HG02759 (cell line): ENCODE data around the gene KCNK5.

Experiments
- ATAC-seq: cut with Tn5 transposase; IDR thresholded peaks from one replicate; pipeline ENCODE4 v1.9.1; 2021; ENCODE audit warnings: mild to moderate bottlenecking, moderate library complexity; ENCODE audit not compliant: unreplicated experiment

The KCNK5 gene

DNA sequence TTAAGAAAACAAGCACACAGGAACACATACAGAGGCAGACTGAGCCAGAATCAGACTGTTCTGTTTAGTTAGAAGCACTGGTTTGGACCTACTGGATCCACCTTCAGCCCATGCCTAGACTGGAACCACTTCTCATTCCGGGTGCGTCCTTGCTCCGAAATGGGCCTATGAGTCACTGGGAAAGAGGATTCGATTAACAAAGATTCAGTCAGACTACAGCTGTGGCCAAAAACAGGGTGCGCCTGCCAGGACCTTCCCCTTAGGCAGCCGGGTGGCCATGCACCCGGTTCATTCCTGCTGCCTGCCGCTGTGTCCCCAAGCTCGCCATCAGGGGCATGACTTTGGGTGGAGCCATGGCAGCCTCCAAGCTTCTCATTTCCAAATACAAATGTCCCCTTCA, 14.5 kb upstream of the KCNK5 start:
- ATAC-seq = no peak

DNA sequence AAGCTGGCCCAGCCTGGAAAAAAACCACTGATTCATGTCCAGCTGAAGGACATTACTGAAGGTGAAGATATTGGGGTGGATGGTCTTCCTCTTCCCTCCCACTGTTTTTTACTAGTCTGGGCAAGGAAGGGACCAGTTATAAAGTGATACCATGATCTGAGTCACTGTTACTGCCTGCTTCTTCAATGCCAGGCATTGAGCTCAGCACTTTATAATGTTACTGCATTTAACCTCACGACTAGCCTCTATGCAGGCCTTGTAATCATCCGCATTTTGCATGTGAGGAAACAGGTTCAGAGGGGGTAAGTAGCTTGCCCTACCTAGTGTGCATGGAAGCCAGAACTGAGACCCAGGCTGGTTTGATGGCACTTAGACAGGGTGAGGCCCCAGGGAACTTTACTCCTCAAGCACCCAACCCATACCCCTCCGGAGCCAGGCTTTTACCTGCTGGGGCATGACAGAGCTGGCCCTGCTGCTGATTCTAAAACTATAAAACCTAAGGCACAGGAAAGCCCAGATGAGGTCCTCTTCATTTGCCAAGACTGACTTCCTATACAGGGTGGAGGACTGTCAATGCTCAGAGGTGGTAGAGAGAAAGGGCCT, 11.0 kb upstream of the KCNK5 start:
- ATAC-seq = no peak

DNA sequence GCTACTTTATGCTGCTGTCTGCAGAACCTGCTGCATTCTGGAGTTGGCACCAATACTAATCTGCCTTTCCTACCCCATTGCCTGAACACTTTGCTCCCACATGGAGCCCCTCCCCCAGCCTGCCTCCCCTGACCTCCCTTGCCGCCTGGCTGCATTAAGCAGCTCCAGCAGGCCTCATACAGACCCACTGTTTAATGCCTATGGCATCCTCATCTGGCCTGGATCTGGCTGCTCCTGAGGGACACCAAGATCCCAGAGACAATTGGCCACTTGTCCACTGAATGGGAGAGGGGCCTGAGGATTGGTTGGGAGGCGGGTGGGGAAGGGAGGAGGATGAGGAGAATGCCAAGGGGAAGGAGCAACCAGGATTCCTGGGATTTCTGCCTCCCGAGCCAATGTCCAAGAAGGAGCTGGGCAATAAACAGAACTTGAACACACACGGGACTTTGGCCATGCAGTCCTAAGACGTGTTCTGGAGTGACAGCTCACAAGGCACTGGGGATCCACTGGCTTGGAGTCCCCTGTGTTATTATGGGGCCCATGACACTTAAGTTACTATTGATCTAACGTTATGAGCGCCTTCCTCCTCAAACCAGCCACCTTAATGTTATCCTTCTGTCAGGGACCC, 10.4 kb upstream of the KCNK5 start:
- ATAC-seq = no peak

- no peak for ATAC-seq
These were observed 7.5 kb upstream of the KCNK5 start for GRCh38 chr6:39236742-39237141.

GRCh38 chr6:39233333-39233732, 4.1 kb upstream of the KCNK5 start:
- no peak for ATAC-seq

GRCh38 chr6:39231521-39232243, 2.4 kb upstream of the KCNK5 start:
- no peak for ATAC-seq

DNA sequence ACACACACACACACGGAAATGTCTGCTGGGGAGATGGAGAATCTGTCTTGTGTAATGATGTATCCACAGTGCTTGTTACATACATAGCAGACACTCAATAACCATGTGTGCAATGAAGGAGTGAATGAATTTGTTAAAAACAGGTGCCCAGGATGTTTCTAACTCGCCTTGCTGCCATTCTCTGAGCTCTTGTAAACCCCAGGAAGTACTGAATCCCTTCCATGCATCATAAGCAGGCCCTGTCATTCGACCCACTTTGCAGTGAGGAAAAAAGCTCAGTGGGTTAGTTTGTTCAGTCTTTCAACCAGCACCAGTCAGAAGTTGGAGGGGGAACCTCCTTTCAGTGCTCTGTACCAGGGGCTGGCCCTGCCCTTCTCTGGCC, 1.4 kb upstream of the KCNK5 start:
- no peak for ATAC-seq

DNA sequence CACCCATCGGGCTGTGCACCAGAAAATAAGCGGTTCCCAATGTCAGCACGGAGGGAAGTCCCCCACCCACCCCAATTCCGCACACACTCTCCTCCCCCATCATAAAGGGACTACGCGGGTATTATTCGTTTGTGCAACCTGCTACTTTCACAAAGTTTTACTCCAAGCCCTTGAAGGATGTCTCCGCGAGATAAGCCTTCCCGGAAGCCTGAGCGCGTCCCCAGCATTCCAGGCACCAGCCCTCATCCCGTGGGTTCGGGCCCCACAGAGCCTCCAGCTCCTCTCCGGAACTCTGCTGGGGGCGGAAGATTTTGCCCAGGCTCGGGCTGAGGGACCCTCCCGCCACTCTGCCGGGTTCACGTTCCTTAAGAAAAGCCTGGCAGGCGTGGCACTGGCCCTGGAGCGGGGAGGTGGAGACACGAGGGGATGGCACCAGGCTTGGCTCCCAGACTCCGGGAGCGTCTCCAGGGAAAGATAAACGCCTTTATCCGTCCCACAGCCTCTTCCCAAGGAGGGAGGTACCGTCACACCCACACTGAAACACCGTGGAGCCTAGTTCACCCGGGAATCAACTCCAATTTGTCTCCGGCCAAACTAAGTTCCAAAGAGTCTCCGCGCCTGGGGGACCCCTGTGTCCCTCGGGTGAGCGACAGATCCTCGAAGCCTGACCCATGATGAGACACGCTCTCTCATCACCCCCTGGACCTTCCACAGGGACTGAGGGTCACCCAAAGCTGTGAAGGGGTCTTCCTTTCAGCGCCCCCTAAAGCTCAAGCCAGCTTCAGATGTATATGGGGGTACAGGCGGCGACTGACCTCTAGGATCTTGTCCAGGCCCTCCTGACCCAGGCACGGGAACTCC, 934 bp downstream of the KCNK5 start:
- ATAC-seq = no peak

- no peak for ATAC-seq
These were observed 1.8 kb downstream of the KCNK5 start for GRCh38 chr6:39227476-39227875.

DNA sequence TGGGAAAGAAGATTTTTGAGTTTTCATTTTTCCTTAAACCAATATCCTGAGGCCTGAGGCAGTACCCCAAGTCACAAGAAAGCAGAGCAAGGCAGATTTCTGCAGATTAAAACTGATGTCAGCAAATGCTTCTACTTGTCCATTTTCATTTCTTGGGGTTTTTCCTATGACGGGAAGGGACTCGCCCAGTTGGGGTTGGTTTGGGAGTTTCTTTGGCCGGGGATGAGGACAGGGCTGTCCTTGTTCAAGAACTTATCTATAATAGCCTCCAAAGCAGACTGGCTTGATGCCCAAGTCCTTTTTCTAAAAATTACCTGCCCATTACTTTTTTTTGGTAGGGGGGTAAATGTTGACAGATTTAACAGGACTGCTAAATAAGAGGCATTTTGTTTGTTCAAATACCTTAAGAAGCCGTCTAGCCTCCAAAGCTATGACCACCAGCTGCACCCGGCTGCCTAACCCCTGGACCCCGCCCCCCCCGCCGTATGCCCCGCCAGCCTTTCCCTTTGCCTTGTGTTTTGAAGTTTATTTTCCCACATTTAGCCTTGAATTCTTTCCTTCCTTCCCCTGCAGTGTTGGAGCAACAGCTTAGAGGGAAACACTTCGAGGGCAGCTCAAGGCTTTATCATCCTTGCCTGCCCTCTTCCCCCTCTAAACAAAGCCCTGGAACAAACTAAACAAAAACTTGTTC, 2.5 kb downstream of the KCNK5 start:
- ATAC-seq = no peak

- no peak for ATAC-seq
These were observed 3.3 kb downstream of the KCNK5 start for GRCh38 chr6:39225946-39226437.

DNA sequence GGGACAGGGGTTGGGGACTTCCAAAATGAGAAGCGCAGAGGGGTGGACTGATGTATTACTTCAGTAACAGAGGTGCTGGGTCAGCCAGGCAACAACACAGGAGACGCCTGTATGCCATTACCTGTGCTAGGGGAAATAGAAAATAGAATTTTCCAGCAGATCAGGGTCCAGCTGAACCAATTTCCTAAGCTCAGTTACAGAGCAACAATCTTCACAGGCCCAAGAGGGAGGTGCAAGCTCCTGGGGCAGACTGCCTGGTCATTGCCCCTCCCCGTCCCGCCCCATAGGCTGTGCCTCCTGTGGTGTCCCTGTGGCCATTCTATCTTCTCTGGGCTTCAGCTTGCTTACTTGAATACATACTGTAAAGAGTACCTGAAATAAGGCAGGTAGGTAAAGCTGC, 3.7 kb downstream of the KCNK5 start:
- no peak for ATAC-seq

GRCh38 chr6:39224523-39225182, 4.6 kb downstream of the KCNK5 start:
- no peak for ATAC-seq

DNA sequence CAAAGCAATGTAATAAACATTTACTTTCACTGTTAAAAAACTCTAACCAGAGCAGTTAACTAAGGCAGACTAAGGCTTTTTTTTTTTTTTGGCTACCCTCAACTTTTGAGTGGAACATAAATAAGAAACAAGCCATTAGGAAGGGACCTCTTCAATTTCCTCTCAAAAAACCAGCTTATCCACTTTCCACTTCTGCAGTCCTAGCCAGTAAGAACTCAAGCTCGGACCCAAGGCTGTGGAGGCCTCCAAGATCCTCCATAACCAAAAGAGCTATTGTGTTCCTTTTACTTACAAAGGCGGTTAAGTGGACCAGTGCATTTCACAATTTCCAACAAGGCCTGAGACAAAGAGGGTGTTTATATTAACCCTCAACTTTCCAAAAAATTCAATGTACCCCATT, 5.3 kb downstream of the KCNK5 start:
- no peak for ATAC-seq

- no peak for ATAC-seq
These were observed 5.7 kb downstream of the KCNK5 start for GRCh38 chr6:39223555-39223954.

GRCh38 chr6:39223061-39223460, 6.2 kb downstream of the KCNK5 start:
- no peak for ATAC-seq

DNA sequence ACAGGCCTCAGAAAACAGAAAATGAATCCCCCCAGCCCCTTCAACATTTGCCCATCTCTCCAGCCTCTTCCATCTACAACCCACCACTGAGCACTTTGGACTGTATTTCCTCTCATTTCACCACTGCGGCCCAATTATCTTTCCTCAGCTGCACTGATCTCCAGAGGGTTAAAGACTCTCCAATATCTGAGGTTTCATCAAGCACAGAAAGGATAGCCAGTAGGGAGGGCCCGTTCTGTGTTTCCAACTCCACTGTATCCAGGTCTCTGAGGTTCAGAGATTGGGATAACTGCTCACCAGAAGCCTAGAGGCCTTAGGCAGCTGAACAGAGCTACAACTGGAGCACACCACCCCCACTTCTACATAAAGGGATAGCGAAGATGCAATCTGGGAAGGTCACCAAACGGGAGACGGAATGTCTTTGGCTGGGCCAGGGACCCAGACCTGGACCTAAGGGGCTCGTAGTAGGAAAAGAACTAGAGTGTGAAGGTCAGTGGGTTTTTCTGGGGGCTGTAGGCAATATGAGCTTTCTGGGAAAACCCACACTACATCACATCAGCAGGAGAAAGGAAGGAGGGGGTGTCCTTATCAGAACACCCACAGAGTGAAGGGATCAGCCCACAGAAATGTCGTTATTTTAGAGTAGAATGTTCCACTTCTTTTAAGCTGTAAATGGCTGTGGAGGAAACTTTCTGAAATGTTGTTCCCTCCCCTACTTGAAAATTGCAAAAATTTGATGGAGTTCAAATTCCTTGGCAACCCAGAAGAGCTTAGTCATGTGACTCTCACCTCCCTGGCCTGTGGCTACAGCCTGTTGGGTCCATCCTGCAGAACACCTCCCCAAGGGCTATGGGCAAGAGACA, 7.3 kb downstream of the KCNK5 start:
- no peak for ATAC-seq

DNA sequence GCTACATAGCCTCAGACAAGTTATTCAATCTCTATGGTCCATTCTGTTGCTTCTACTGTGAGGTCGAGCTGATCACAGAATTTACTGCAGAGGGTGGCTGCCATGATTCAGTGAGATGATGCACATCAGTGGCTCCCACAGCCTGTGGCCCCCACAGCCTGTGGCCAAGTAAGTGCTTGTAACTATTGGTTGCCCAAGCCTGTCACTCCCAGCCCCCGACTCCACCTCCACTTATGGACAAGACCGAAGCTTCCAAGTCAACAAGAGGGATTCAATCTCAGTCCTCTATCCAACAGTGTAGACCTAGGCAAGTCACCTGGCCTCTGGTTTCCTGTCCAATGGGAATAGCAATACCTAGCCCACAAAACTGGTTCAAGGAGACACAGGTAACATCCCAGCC, 8.2 kb downstream of the KCNK5 start:
- ATAC-seq = no peak

DNA sequence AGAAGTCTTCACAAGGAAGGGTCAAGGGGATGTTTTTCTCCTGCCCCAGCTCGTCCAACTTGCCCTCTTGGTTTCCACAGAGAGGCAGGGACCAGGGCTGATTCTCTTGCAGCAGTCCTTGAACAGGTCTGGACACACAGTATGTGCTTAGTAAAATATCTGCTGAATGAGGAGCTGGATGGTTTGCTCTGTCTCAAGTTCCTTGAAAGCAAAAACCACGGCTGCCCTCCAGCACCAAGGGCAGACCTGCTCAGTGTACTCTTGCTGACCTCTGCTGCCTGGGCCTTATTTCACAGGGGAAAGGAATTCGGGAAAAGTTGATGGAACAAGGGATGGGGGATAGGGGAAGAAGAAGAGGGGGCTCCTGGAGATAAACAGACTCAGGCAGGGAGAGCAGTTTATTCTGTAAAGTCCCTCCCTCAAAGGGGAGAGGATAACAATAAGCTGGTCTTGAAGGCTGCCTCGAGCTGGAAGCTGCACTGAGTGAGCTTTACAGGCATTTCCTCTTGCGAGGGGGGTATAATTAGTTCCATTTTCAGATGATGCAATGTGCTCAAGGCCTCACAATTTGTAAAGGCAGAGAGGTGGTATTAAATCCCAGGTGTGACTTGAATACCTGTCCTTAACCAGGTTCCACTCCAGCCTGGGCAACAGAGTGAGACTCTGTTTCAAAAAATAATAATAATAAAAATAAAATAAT, 10.3 kb downstream of the KCNK5 start:
- no peak for ATAC-seq
